OCI-LY3 (cell line): ENCODE measurements around the gene ANKZF1.

Experiments
- H2AFZ ChIP-seq: fragments of 200-600, 300-600 bp; shearing (Covaris generic); 2 replicates; pipeline ENCODE4 v1.6.0; 2014; ENCODE audit warnings: antibody characterized with exemption, low read depth, low read length
- H3K27ac ChIP-seq: fragments of 200-600, 300-600 bp; sonication (generic); 2 replicates; pipeline ENCODE4 v1.5.1; 2014; ENCODE audit warnings: mild to moderate bottlenecking, low read length, moderate library complexity, mixed read lengths
- H3K27me3 ChIP-seq: fragments of 200-600, 300-600 bp; sonication (generic); 2 replicates; pipeline ENCODE4 v1.6.1; 2014; ENCODE audit warnings: low read depth, low read length, mixed read lengths
- H3K36me3 ChIP-seq: fragments of 200-600, 300-600 bp; sonication (generic); replicated peaks from 2 replicates; pipeline ENCODE3; 2014; ENCODE audit warnings: low read depth, low read length, mixed read lengths
- H3K4me1 ChIP-seq: fragments of 300-600, 200-600 bp; sonication (generic); 2 replicates; pipeline ENCODE4 v1.6.1; 2014; ENCODE audit warnings: low read length, mixed read lengths
- H3K4me2 ChIP-seq: fragments of 200-600, 300-600 bp; sonication (generic); 2 replicates; pipeline ENCODE4 v1.6.1; 2014; ENCODE audit warnings: low read length, mixed read lengths
- H3K4me3 ChIP-seq: fragments of 300-600, 200-600 bp; sonication (generic); 2 replicates; pipeline ENCODE4 v1.5.1; 2014; ENCODE audit warnings: antibody characterized with exemption, mild to moderate bottlenecking, low read length, moderate library complexity
- H3K79me2 ChIP-seq: fragments of 300-600, 200-600 bp; shearing (Covaris generic); 2 replicates; pipeline ENCODE4 v1.6.1; 2014; ENCODE audit warnings: mild to moderate bottlenecking, low read length, mixed read lengths
- H3K9ac ChIP-seq: fragments of 300-600, 200-600 bp; shearing (Covaris generic); 2 replicates; pipeline ENCODE4 v1.6.0; 2014; ENCODE audit warnings: mild to moderate bottlenecking, low read length, moderate library complexity
- H3K9me3 ChIP-seq: fragments of 200-600, 300-600 bp; shearing (Covaris generic); 2 replicates; pipeline ENCODE4 v1.6.1; 2014; ENCODE audit warnings: low read length, mixed read lengths; ENCODE audit not compliant: insufficient read depth
- H4K20me1 ChIP-seq: fragments of 200-600, 300-600 bp; sonication (generic); 2 replicates; pipeline ENCODE4 v1.6.1; 2016; ENCODE audit warnings: low read length, mixed read lengths; ENCODE audit not compliant: insufficient read depth
- CTCF ChIP-seq: fragments of 200-600, 300-600 bp; sonication (generic); IDR thresholded peaks from 2 replicates; pipeline ENCODE4 v1.5.1; 2014; ENCODE audit warnings: antibody characterized with exemption, low read length, low read depth
- EZH2phosphoT487 ChIP-seq: fragments of 200-600 bp; shearing (Covaris generic); IDR thresholded peaks from 2 replicates; pipeline ENCODE4 v1.6.1; 2018; ENCODE audit warnings: antibody characterized with exemption, mixed run types, low read depth

The ANKZF1 gene

GRCh38 chr2:219278655-219279150 is 49.1 kb downstream of the ANKZF1 start:
- no peaks in the 10 kb centered on the region for H3K79me2 ChIP-seq
- H3K4me3 ChIP-seq: peak overlapping the region; percentile 90
- no peaks in the 10 kb centered on the region for H3K27me3 ChIP-seq
- peak overlapping the region; percentile 96 for H3K4me2 ChIP-seq
- H3K36me3 ChIP-seq: peaks cover 3% of the 10 kb centered on the region
- peak overlapping the region; percentile 85 for H3K9ac ChIP-seq
- peak overlapping the region; percentile 90 for H3K27ac ChIP-seq
- TF ChIP-seq EZH2phosphoT487 (no peak), CTCF (no peak)
- H3K4me1 ChIP-seq: peaks cover 11% of the 10 kb centered on the region
- no peaks in the 10 kb centered on the region for H3K9me3 ChIP-seq
- no peak overlapping the region for H2AFZ ChIP-seq
- H4K20me1 ChIP-seq: no peaks in the 10 kb centered on the region

GRCh38 chr2:219279151-219279915 is 49.7 kb downstream of the ANKZF1 start, which contains the start of gene DNAJB2:
DNAJB2 (plus strand) TSS chr2:219279366; CDS start chr2:219279834, 468 bp downstream.
- no peaks in the 10 kb centered on the region for H3K27me3 ChIP-seq
- H3K36me3 ChIP-seq: peaks cover 3% of the 10 kb centered on the region
- H2AFZ ChIP-seq: peak within 1 kb of the TSS; percentile 82
- H4K20me1 ChIP-seq: no peaks in the 10 kb centered on the region
- H3K27ac ChIP-seq: peak within 1 kb of the TSS; percentile 90
- H3K9ac ChIP-seq: peak within 1 kb of the TSS; percentile 88
- no peaks in the 10 kb centered on the region for H3K79me2 ChIP-seq
- no peak for TF ChIP-seq CTCF
- TF ChIP-seq EZH2phosphoT487: no peak
- peak within 1 kb of the TSS; percentile 90 for H3K4me3 ChIP-seq
- H3K4me2 ChIP-seq: peak within 1 kb of the TSS; percentile 96
- no peaks in the 10 kb centered on the region for H3K9me3 ChIP-seq
- H3K4me1 ChIP-seq: peaks cover 11% of the 10 kb centered on the region

GRCh38 chr2:219279916-219280516 is 50.4 kb downstream of the ANKZF1 start:
- Histone ChIP-seq H3K4me3 (peak overlapping the region; percentile 90), H3K4me2 (peak overlapping the region; percentile 94), H3K27ac (no peak overlapping the region), H3K9ac (peak overlapping the region; percentile 88), H3K9me3 (no peaks in the 10 kb centered on the region), H3K4me1 (peaks cover 11% of the 10 kb centered on the region), H3K79me2 (no peaks in the 10 kb centered on the region), H3K36me3 (peaks cover 3% of the 10 kb centered on the region), H2AFZ (0 out of 2 replicates have a peak overlapping the region, but pooled peaks have one; percentile 53), H4K20me1 (no peaks in the 10 kb centered on the region), H3K27me3 (no peaks in the 10 kb centered on the region)
- TF ChIP-seq EZH2phosphoT487: no peak
- TF ChIP-seq CTCF: peak; percentile 31; the same call in 1 of the 2 replicates

- Histone ChIP-seq H3K79me2 (no peaks in the 10 kb centered on the region), H3K9me3 (no peaks in the 10 kb centered on the region), H4K20me1 (no peaks in the 10 kb centered on the region), H2AFZ (no peak overlapping the region), H3K27me3 (no peaks in the 10 kb centered on the region), H3K9ac (no peak overlapping the region), H3K27ac (no peak overlapping the region), H3K36me3 (peaks cover 3% of the 10 kb centered on the region), H3K4me1 (peaks cover 11% of the 10 kb centered on the region), H3K4me2 (no peak overlapping the region), H3K4me3 (no peak overlapping the region)
- TF ChIP-seq EZH2phosphoT487 (no peak), CTCF (no peak)
Observed at GRCh38 chr2:219280651-219281050, 51.0 kb downstream of the ANKZF1 start.
